Mammary epithelial cell (primary cell): ENCODE measurements around the gene NKD1.

Experiments used
- CTCF ChIP-seq, 2 donors: IDR thresholded peaks in 1 of 2; conservative IDR thresholded peaks in 1 of 2; 2 replicates each; pipeline ENCODE4 v1.5.1; 2011 to 2012; ENCODE audit warnings: inconsistent platforms in 2 of 2, low read length in 2 of 2, mild to moderate bottlenecking in 2 of 2, control low read depth in 1 of 2, low read depth in 1 of 2; ENCODE audit not compliant: insufficient read depth in 1 of 2; ENCODE audit errors: extremely low read depth in 1 of 2
- EZH2 ChIP-seq: IDR thresholded peaks from 2 replicates; pipeline ENCODE4 v1.6.1; 2012; ENCODE audit warnings: low read length, inconsistent platforms, borderline replicate concordance

DNA sequence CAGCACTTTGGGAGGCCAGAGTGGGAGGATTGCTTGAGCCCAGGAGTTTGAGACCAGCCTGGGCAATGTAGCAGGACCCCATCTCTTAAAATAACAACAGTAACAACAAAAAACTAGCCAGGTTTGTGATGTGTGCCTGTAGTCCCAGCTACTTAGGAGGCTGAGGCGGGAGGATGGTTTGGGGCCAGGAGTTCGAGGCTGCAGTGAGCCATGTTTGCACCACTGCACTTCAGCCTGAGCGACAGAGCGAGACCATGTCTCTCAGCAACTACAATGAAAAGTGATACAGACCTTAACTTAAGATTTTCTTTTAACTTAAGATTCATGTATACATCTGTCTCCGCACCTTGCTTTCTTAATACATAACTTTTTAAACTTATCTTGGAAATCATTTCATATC lies 17.2 kb downstream of the NKD1 start:
- TF ChIP-seq CTCF (conservative IDR thresholded peaks at IDR 0.05 in 1 of 2, IDR thresholded peaks at IDR 0.05 in 1 of 2; ENCODE audit: extremely low read depth in 1 of 2, insufficient read depth in 1 of 2, low read depth in 1 of 2, low read length in 2 of 2) (no peak), EZH2 (no peak)
